ENCODE results near the gene TARBP2. TPM values are rescaled to one million over a fixed set of nuclear protein-coding genes. Genes with fewer than 3 reads are reported as not detected.

The TARBP2 gene, protein sequence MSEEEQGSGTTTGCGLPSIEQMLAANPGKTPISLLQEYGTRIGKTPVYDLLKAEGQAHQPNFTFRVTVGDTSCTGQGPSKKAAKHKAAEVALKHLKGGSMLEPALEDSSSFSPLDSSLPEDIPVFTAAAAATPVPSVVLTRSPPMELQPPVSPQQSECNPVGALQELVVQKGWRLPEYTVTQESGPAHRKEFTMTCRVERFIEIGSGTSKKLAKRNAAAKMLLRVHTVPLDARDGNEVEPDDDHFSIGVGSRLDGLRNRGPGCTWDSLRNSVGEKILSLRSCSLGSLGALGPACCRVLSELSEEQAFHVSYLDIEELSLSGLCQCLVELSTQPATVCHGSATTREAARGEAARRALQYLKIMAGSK
- total RNA-seq (2014; rRNA removed; shearing (Covaris generic)) (49.1 and 62.6 TPM in 2 replicates), total RNA-seq (2022) (41.8 and 45.9 TPM in 2 replicates), Bru-seq, nascent RNA (percentile 57 among the genes with signal in this experiment), BruChase-seq, experiment 1, labeled RNA remaining after a 6-hour chase (percentile 69 among the genes with signal in this experiment), BruChase-seq, experiment 2, labeled RNA remaining after a 2-hour chase (percentile 66 among the genes with signal in this experiment)
- long read RNA-seq, transcript TARBP2-202 (9 exons, 1,402 nt) = minor isoform, 10 of 54 reads
- long read RNA-seq, transcript TARBP2-201 (9 exons, 1,867 nt) = major isoform, 14 of 54 reads
- long read RNA-seq, partial matches to known transcripts = 12 of 54 reads
- long read RNA-seq, other reads (novel, unspliced or antisense) = 17 of 54 reads

DNA sequence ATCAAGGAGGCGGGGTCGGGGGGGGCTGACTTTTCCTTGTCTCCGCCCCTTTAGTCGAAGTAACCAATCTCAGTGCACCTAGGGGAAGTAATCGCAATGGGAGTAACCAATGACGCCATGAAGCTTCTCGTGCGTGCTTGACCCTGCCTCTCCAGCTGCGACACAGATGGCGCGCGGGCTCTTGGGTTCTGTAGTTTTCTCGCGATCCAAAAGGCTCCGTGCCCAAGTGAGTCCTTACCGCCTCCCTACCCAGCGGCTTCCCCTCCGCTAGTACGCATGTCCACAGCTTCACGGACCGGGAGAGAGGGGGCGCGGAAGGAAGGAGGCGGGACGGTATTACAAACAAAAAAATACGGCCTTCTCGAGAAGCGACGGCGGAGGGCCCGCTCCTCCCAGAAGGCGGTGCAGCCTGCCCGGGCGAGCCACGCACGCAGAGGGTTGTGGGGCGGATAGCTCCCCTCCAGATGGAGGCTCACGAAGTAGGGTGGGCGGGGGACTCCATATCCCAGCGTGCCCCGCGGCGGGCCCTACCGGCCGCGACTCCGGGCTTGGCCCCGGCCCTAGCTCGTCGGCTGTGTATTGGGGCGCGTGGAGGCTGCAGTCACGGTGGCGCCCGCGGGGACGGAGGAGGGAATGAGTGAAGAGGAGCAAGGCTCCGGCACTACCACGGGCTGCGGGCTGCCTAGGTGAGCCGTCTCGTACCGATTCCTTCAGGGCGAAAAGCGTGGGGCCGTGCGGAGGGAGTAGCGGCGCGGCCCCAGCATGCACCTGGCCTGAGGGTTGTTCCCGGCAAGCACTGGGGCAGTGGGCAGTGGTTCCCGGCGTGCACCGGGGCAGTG, at the start of gene TARBP2:
TARBP2 (plus strand) TSS at position 508 of the 839 bp plus-strand sequence; CDS start at position 634, 126 bp downstream.
- Histone ChIP-seq H2AFZ (ENCODE audit: low read length) (peak within 1 kb of the TSS; percentile 44; the same call in 1 of the 2 replicates), H3K27ac (ENCODE audit: low read depth, low read length, poor library complexity, severe bottlenecking) (peak within 1 kb of the TSS; percentile 77), H3K4me3 (ENCODE audit: low read depth, low read length, poor library complexity, severe bottlenecking) (peak within 1 kb of the TSS; percentile 77), H3K4me1 (ENCODE audit: insufficient read depth, low read length, poor library complexity, severe bottlenecking) (peaks cover 45% of the 10 kb centered on the region), H3K4me2 (ENCODE audit: low read length) (peak within 1 kb of the TSS; percentile 96), H3K79me2 (ENCODE audit: insufficient read depth, low read depth, low read length) (peaks cover 23% of the 10 kb centered on the region), H4K20me1 (ENCODE audit: insufficient read depth, low read length) (no peaks in the 10 kb centered on the region), H3K9me3 (ENCODE audit: low read length) (no peaks in the 10 kb centered on the region), H3K9me2 (ENCODE audit: insufficient read depth, low read length) (no peaks in the 10 kb centered on the region), H3K36me3 (ENCODE audit: insufficient read depth, low read length) (peaks cover 15% of the 10 kb centered on the region; the same call in 1 of the 2 replicates)
- intact Hi-C loops (cut with micrococcal nuclease; ENCODE audit: unreplicated experiment) = loop anchor here (2.0 to 10.0 kb wide), 3 partner anchors 122 to 296 kb away; partner anchors contain the start of gene ITGB7
- POLR2A ChIA-PET = interaction anchor here (0.6 to 3.2 kb wide), 27 partner anchors 8 to 399 kb away, joined by 3 to 14 read pairs (median 4); partner anchors contain the start of genes AAAS, ATP5MC2 and PFDN5
- CTCF ChIA-PET (ENCODE audit: unreplicated experiment) = interaction anchor here (0.6 to 1.9 kb wide), 7 partner anchors 9 to 313 kb away, joined by 3 to 8 read pairs (median 5); partner anchors contain the start of gene AAAS
- peak; percentile 99 for DNase-seq (ENCODE audit: low spot score)
- TF ChIP-seq EZH2phosphoT487 (IDR thresholded peaks at IDR 0.05; ENCODE audit: borderline replicate concordance, low read depth, low read length) (no peak), CTCF (conservative IDR thresholded peaks at IDR 0.05; ENCODE audit: low read length) (no peak)
- no TSS peak for BruUV-seq (replicated peaks)

GRCh38 chr12:53451661-53452158, 49.4 kb upstream of the TARBP2 start, which contains the start of gene PCBP2:
PCBP2 (plus strand) TSS chr12:53452102; CDS start chr12:53454801, 2,699 bp downstream.
- peak; percentile 100 for DNase-seq (ENCODE audit: low spot score)
- Histone ChIP-seq H3K36me3 (ENCODE audit: insufficient read depth, low read length) (peaks cover 64% of the 10 kb centered on the region), H3K4me3 (ENCODE audit: low read depth, low read length, poor library complexity, severe bottlenecking) (peak within 1 kb of the TSS; percentile 96), H3K4me1 (ENCODE audit: insufficient read depth, low read length, poor library complexity, severe bottlenecking) (peaks cover 19% of the 10 kb centered on the region), H4K20me1 (ENCODE audit: insufficient read depth, low read length) (peaks cover 32% of the 10 kb centered on the region), H3K27ac (ENCODE audit: low read depth, low read length, poor library complexity, severe bottlenecking) (peak within 1 kb of the TSS; percentile 82), H3K9me3 (ENCODE audit: low read length) (no peaks in the 10 kb centered on the region), H3K79me2 (ENCODE audit: insufficient read depth, low read depth, low read length) (peaks cover 46% of the 10 kb centered on the region), H3K9me2 (ENCODE audit: insufficient read depth, low read length) (no peaks in the 10 kb centered on the region), H2AFZ (ENCODE audit: low read length) (peak within 1 kb of the TSS; percentile 24; the same call in 1 of the 2 replicates), H3K4me2 (ENCODE audit: low read length) (peak within 1 kb of the TSS; percentile 98)
- POLR2A ChIA-PET = interaction anchor here (1.3 to 1.6 kb wide), 2 partner anchors 72 to 128 kb away, joined by 4 read pairs; no protein-coding TSS in a partner anchor
- no TSS peak for BruUV-seq (replicated peaks)
- CTCF ChIA-PET (ENCODE audit: unreplicated experiment) = no interaction called here
- intact Hi-C loops (cut with micrococcal nuclease; ENCODE audit: unreplicated experiment) = loop anchor here (1.0 kb wide), 1 partner anchor 48 kb away; the partner anchor contains the start of gene MAP3K12
- TF ChIP-seq EZH2phosphoT487 (IDR thresholded peaks at IDR 0.05; ENCODE audit: borderline replicate concordance, low read depth, low read length) = no peak
- peak; percentile 90 for TF ChIP-seq CTCF (conservative IDR thresholded peaks at IDR 0.05; ENCODE audit: low read length)
